ENCODE measurements around the gene MRPL45. TPM values are rescaled to one million over a fixed set of nuclear protein-coding genes. Genes with fewer than 3 reads are reported as not detected.

The MRPL45 gene
- total RNA-seq, 1 donor from 2014 or later = 46.3 TPM

DNA sequence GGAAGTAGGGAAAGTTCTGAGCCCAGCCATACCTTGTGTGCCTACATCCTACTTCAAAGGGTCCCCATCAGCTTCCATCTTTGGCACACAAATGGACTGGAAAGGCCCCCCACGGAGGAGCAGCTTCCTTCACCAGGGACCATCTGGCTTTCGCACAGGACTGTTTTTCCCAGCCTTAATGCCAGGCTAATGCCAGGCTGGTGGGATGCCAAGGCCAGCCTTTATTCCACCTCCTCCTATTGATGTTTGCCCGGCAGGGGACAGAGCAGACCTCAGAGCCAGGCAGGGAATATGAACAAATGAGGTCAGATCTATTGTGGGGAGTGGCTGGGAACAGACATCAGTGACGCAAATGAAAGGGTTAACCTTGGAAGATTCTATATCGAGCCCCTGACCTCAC lies 41.1 kb downstream of the MRPL45 start:
- H3K36me3 Mint-ChIP-seq (ENCODE audit: insufficient read depth) = no peaks in the 10 kb centered on the region
- H3K27ac Mint-ChIP-seq = no peak overlapping the region
- DNase-seq (ENCODE audit: low spot score, unreplicated experiment) = no peak
- H3K4me1 Mint-ChIP-seq (ENCODE audit: low read depth) = no peaks in the 10 kb centered on the region
- H3K4me3 Mint-ChIP-seq (ENCODE audit: low read depth) = no peak overlapping the region
- no peaks in the 10 kb centered on the region for H3K9me3 Mint-ChIP-seq (ENCODE audit: low read depth)
- peaks cover 32% of the 10 kb centered on the region for H3K27me3 Mint-ChIP-seq
- TF ChIP-seq, protein P1, sequence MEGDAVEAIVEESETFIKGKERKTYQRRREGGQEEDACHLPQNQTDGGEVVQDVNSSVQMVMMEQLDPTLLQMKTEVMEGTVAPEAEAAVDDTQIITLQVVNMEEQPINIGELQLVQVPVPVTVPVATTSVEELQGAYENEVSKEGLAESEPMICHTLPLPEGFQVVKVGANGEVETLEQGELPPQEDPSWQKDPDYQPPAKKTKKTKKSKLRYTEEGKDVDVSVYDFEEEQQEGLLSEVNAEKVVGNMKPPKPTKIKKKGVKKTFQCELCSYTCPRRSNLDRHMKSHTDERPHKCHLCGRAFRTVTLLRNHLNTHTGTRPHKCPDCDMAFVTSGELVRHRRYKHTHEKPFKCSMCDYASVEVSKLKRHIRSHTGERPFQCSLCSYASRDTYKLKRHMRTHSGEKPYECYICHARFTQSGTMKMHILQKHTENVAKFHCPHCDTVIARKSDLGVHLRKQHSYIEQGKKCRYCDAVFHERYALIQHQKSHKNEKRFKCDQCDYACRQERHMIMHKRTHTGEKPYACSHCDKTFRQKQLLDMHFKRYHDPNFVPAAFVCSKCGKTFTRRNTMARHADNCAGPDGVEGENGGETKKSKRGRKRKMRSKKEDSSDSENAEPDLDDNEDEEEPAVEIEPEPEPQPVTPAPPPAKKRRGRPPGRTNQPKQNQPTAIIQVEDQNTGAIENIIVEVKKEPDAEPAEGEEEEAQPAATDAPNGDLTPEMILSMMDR (IDR thresholded peaks at IDR 0.05; ENCODE audit: unreplicated experiment) = no peak

DNA sequence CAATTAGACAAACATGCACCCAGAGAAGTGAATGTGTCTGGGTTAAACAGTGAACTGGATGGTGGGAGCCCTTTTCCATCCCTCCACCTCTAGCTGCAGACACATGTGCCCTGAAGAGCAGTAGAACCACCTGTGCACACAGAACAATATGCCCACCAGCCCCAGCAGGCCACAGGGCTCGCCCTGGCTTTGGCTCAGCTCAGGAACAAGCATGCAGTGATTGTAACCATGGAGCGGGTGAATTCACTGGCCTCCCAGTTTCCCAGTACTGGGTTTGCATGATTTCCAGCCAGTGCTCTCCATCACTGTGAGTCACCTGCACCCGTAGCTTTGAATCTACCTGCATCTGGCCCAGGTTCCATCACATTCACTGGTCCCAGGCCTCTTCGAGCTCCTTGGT lies 41.6 kb downstream of the MRPL45 start:
- DNase-seq (ENCODE audit: low spot score, unreplicated experiment) = no peak
- TF ChIP-seq, protein P1 (IDR thresholded peaks at IDR 0.05; ENCODE audit: unreplicated experiment) = no peak
- Mint-ChIP-seq H3K27me3 (peaks cover 30% of the 10 kb centered on the region), H3K36me3 (ENCODE audit: insufficient read depth) (no peaks in the 10 kb centered on the region), H3K4me3 (ENCODE audit: low read depth) (no peak overlapping the region), H3K27ac (no peak overlapping the region), H3K4me1 (ENCODE audit: low read depth) (no peaks in the 10 kb centered on the region), H3K9me3 (ENCODE audit: low read depth) (no peaks in the 10 kb centered on the region)

DNA sequence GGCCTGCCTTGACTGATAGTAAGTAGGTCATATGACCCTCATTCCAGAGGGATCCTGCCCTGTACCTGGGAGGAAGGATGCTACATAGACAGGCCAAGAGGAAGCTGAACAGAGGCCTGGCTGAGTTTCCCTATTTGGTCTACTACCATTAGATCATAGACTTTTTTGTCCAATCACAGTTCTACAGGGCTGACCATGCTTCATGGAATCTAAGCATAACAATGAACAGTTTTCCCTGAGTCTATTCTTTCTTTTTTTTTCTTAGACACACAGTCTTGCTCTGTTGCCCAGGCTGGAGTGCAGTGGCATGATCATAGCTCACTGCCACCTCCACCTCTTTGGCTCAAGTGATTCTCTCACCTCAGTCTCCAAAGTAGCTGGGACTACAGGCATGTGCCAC lies 42.9 kb downstream of the MRPL45 start:
- Mint-ChIP-seq H3K4me3 (ENCODE audit: low read depth) (no peak overlapping the region), H3K27ac (no peak overlapping the region), H3K36me3 (ENCODE audit: insufficient read depth) (no peaks in the 10 kb centered on the region), H3K27me3 (peaks cover 21% of the 10 kb centered on the region), H3K4me1 (ENCODE audit: low read depth) (no peaks in the 10 kb centered on the region), H3K9me3 (ENCODE audit: low read depth) (no peaks in the 10 kb centered on the region)
- TF ChIP-seq, protein P1 (IDR thresholded peaks at IDR 0.05; ENCODE audit: unreplicated experiment) = no peak
- DNase-seq (ENCODE audit: low spot score, unreplicated experiment) = no peak

DNA sequence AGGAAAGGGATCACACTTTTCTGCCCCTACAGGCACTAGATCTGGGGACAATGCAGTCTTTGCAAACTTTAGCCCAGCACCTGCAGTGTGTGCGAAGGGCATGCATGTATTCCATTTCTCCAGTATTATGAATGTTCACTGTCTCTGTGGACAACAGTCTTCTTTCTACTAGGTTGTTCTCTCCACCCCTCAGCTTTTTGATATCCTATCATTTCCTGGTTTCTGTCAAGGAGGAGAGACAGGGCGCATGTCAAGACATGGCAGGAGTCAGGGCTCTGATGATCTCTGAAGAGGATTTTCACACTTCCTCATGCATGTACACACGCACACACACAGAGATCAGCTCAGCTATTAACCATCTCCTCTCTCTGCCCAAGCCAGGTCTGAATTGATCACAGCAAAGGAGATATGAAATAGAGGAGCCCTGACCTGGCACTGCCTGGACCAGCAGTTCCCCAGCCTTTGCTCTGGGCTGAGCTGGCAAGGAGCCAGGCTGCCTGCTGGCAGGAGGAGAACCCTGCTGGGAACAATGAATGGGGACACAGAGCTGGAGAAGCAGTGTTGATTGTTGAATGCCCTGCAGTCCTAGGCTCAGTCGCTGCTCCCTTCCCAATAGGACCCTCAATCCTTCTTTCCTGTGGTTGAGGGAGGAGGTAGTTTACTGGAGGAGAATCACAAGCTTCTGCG lies 44.2 kb downstream of the MRPL45 start:
- Mint-ChIP-seq H3K27me3 (peaks cover 18% of the 10 kb centered on the region), H3K27ac (no peak overlapping the region), H3K9me3 (ENCODE audit: low read depth) (no peaks in the 10 kb centered on the region), H3K4me1 (ENCODE audit: low read depth) (no peaks in the 10 kb centered on the region), H3K4me3 (ENCODE audit: low read depth) (no peak overlapping the region), H3K36me3 (ENCODE audit: insufficient read depth) (no peaks in the 10 kb centered on the region)
- TF ChIP-seq, protein P1 (IDR thresholded peaks at IDR 0.05; ENCODE audit: unreplicated experiment) = no peak
- DNase-seq (ENCODE audit: low spot score, unreplicated experiment) = no peak

DNA sequence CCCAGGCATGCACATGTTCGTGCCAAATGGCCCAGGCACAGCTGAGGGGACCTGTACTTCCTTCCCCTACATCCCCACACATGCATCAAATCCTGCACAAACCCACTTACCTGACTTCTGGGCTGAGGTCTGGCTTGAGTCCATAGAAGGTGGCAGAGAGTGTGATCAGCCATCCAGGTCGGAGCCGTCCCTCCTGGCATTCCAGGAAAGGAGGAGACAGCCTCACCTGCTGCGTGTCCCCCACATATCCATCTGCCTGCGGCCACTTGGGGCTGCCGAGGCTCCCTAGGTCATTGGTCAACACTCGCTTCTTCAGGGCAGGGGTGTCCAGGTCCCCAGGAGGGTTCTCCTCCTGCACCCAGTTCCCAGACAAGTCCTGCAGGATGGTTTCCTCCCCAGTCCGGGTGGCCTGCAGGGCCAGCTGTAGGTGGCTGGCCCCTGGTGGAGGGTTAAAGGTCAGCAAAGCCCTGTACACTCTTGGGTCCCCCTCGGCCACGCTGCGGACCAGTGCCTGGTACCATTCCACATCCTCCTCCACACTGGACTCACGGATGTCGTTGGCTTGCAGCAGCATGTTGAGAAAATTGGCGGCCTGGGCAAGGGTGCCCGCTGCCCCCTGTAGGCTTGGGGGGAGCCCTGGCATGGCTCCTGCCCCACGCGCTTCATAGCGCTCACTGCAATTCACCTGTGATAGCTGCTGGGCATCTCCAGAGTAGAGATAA lies 46.1 kb downstream of the MRPL45 start:
- no peaks in the 10 kb centered on the region for H3K9me3 Mint-ChIP-seq (ENCODE audit: low read depth)
- no peak for DNase-seq (ENCODE audit: low spot score, unreplicated experiment)
- no peaks in the 10 kb centered on the region for H3K36me3 Mint-ChIP-seq (ENCODE audit: insufficient read depth)
- TF ChIP-seq, protein P1 (IDR thresholded peaks at IDR 0.05; ENCODE audit: unreplicated experiment) = no peak
- H3K4me1 Mint-ChIP-seq (ENCODE audit: low read depth) = no peaks in the 10 kb centered on the region
- H3K27ac Mint-ChIP-seq = no peak overlapping the region
- no peak overlapping the region for H3K4me3 Mint-ChIP-seq (ENCODE audit: low read depth)
- H3K27me3 Mint-ChIP-seq = peaks cover 14% of the 10 kb centered on the region

All from progenitor cell of endocrine pancreas (in vitro differentiated cells).